Brain pericyte (primary cell): Measurements from ENCODE around the gene NRN1L.
A peak's percentile ranks its signal among the peaks of the same experiment; 100 is the strongest.

ENCODE experiments used
- DNase-seq: peaks from one replicate; pipeline ENCODE4 v3.0.0-alpha.2; 2012; ENCODE audit warnings: low read depth, low spot score

The NRN1L gene

GRCh38 chr16:67917140-67917851 is 32.6 kb downstream of the NRN1L start:
- DNase-seq: no peak

DNA sequence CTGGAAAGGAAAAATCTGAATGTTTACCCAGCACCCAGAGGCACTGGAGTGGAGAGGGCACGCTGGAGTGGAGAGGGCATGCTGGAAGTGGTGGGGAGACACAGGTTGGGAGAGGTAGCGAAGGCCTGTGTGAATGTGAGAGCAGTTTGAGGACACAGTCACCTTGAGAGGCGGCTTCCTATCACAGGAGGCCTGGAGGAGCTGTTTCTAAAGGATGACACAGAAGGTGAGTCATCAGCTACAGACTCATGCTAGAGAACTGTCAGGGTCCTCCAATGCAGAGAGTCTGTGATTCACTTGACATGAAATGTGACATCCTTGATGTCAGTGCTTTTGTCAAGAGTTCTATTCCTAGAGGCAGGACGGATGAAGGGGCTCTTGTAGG is 33.2 kb downstream of the NRN1L start:
- DNase-seq: no peak

- no peak for DNase-seq
Observed at GRCh38 chr16:67919622-67920221, 35.0 kb downstream of the NRN1L start.

DNA sequence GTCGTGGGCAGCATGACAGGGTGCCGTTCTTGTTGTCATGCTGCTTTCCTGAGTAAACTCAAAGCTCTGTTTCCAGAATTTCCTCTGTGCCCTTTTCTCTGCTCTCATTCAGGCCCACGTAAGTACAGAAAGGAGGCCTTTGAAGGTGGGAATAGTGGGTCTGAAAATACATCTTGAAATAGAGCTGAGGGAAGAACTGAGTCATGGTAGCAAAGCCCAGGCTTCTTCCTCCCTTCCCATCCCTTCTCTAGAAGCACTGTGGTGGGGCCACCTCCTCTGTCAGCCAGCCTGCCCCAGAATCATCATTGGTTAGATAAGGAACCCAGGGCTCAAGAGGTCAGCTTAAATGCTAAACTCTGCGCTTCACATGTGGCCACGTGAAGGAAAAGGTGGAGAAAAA is 37.5 kb downstream of the NRN1L start:
- DNase-seq: no peak

DNA sequence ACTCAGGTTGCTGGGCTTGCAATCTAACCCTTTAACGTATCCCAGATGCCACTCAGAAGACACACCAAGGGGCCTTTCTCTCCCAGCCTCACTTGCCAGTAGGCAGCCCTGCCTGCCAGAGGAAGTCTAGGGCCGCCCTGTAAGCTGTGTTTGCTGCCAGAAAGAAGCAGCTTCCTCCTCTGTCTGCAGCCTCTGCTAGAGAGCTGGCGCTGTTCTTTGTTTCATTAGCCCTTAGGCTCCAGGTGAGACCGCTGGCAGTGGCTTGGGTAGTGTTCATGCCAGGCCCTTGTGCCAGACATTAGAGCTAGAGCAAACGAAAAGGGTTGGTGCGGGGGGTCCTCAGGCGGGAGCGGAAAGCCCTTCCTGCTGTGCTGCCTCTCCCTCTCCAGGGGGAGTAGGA is 38.1 kb downstream of the NRN1L start:
- DNase-seq: no peak

GRCh38 chr16:67923414-67924116 is 38.9 kb downstream of the NRN1L start:
- DNase-seq: no peak

- no peak for DNase-seq
Observed at GRCh38 chr16:67924140-67924906, 39.6 kb downstream of the NRN1L start.

- peak; percentile 68 for DNase-seq
Observed at GRCh38 chr16:67926181-67926750, 41.6 kb downstream of the NRN1L start.

- no peak for DNase-seq
Observed at GRCh38 chr16:67927131-67927941, 42.7 kb downstream of the NRN1L start.

DNA sequence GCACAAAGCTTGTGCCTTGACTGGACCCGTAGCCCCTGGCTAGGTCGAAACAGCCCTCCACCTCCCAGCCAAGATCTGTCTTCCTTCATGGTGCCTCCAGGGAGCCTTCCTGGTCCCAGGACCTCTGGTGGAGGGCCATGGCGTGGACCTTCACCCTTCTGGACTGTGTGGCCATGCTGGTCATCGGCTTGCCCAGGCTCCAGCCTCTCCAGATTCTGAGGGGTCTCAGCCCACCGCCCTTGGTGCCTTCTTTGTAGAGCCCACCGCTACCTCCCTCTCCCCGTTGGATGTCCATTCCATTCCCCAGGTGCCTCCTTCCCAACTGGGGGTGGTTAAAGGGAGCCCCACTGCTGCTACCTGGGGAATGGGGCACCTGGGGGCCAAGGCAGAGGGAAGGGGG is 43.5 kb downstream of the NRN1L start:
- no peak for DNase-seq

DNA sequence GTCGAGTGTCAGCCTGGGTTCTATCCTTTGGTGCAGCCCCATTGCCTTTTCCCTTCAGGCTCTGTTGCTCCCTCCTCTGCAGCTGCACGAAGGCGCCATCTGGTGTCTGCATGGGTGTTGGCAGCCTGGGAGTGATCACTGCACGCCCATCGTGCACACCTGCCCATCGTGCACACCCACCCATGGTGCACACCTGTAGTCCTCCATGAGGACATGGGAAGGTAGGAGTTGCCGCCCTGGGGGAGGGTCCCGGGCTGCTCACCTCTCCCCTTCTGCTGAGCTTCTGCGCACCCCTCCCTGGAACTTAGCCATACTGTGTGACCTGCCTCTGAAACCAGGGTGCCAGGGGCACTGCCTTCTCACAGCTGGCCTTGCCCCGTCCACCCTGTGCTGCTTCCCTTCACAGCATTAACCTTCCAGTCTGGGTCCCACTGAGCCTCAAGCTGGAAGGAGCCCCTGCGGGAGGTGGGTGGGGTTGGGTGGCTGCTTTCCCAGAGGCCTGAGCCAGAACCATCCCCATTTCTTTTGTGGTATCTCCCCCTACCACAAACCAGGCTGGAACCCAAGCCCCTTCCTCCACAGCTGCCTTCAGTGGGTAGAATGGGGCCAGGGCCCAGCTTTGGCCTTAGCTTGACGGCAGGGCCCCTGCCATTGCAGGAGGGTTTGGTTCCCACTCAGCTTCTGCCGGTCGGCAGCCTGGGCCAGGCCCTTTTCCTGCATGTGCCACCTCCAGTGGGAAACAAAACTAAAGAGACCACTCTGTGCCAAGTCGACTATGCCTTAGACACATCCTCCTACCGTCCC is 44.1 kb downstream of the NRN1L start:
- no peak for DNase-seq

DNA sequence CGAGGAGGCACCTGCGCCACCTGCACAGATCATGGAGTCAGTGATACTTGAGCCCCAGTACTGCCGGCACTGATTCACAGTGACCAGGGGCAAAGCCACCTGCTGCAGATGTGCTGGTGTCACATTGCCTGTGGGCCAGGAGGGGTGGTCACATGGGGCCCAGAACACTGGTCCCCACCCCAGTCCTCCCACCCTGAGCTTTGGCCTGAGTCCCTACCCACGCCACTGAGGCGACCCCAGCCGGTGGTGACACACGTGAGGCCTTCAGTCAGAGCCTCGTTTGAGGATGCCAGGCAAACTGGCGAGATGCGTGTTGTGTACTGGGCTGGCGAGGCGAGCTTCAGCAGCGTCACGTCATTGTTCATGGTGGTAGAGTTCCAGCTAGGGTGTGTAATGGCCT is 45.5 kb downstream of the NRN1L start:
- DNase-seq: no peak

DNA sequence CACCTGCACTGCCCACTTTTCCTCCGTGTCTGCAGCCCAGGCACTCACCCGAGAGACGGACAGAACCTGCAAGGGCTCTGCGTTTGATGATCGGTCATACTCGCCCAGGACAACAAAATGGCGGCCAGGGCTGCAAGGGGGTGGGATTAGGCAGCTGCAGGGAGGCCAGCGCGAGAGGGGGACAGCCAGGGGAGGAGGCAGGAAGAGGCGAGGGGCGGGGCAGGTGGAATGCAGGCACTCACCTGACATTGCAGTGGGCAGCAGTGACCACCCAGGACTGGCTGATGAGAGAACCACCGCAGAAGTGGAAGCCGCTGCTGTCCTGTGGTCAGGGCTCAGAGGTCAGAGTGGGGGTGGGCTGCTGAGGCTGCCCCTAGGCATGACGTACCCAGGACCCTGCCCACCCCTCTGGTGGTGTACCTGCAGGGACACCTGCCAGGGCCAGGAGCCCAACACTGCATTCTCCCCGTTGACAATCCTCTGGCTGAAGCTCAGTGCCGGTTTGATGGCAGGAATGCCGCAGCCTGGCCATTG is 46.1 kb downstream of the NRN1L start:
- DNase-seq: no peak

DNA sequence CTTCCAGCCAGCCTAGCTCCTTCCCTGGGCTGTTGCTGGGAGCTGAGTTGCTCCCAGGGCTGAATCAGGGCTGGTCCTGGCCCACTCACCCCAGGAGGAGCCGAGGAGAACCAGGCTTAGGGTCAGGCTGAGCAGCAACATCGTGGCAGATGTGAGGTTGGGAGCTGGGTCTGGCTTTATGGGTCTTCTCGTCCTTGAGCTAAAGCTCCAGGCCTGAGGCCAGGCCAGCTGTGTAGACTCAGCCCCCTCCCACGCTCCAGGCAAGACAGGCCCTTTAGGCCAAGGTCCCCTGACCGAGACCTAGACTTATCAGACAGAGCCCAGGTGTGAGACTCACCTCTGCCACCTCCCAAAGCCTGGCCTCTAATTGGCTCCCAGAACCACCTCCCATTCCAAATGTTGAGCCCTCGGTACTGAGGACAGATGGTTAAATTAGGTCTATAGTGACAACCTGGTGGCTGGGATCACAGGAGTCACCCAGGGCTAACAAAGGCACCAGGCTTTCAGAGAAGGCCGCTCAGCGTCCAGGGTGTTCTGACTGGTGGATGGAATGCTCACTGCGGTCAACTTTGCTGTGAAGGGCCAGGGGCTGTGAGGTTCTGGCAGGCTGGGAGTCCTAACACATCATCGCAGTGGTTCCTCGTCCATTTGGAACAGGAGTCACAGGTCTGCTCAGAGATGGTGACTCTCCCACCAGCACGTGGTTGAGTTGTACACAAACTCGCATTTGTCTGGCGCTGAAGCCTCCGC is 47.2 kb downstream of the NRN1L start, which contains the start of gene CTRL:
Gene CTRL, minus strand, starts transcription at position 151 of the 750 bp plus-strand sequence. Its CDS starts 10 bp downstream, at position 141.
- DNase-seq: no peak

- DNase-seq: no peak
Observed at GRCh38 chr16:67932462-67932840, 47.8 kb downstream of the NRN1L start.

- DNase-seq: no peak
Observed at GRCh38 chr16:67933805-67934204, 49.1 kb downstream of the NRN1L start.

- DNase-seq: no peak
Observed at GRCh38 chr16:67934306-67935100, 49.8 kb downstream of the NRN1L start.

DNA sequence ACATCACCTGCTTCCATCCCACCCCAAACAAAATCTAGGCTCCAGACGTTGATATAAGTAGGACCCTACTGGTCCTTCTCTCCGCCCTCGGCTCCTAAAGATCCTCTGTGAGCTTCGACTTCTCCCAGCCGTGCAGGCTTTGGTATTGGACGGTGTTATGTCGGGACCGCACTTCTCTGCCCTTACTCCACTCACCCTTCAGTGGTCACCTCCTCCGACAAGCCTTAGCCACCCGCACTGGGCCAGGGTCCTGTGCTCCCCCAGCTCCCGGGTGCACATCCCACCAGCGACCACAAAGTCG is 50.4 kb downstream of the NRN1L start:
- no peak for DNase-seq
